NB4 (cell line): ENCODE measurements around the gene SP2.
A peak's percentile ranks its signal among the peaks of the same experiment; 100 is the strongest.

Source experiments
- DNase-seq: peaks from one replicate; pipeline ENCODE4 v3.0.0; 2010; ENCODE audit warnings: low read depth
- H3K4me3 ChIP-seq: one replicate; pipeline ENCODE4 v1.5.1; 2011; ENCODE audit warnings: mild to moderate bottlenecking, low read depth, low read length, moderate library complexity
- CTCF ChIP-seq: IDR thresholded peaks from one replicate; pipeline ENCODE4 v1.5.1; 2012; ENCODE audit warnings: low read depth, low read length
- MAX ChIP-seq: IDR thresholded peaks from 2 replicates; pipeline ENCODE4 v1.6.1; 2011; ENCODE audit warnings: low read depth, low read length
- MYC ChIP-seq: IDR thresholded peaks from 2 replicates; pipeline ENCODE4 v1.6.1; 2011; ENCODE audit warnings: low read depth, low read length
- POLR2A ChIP-seq: IDR thresholded peaks from 2 replicates; pipeline ENCODE4 v1.6.1; 2011; ENCODE audit warnings: mild to moderate bottlenecking; ENCODE audit not compliant: insufficient read length; ENCODE audit errors: extremely low read depth

Gene SP2

DNA sequence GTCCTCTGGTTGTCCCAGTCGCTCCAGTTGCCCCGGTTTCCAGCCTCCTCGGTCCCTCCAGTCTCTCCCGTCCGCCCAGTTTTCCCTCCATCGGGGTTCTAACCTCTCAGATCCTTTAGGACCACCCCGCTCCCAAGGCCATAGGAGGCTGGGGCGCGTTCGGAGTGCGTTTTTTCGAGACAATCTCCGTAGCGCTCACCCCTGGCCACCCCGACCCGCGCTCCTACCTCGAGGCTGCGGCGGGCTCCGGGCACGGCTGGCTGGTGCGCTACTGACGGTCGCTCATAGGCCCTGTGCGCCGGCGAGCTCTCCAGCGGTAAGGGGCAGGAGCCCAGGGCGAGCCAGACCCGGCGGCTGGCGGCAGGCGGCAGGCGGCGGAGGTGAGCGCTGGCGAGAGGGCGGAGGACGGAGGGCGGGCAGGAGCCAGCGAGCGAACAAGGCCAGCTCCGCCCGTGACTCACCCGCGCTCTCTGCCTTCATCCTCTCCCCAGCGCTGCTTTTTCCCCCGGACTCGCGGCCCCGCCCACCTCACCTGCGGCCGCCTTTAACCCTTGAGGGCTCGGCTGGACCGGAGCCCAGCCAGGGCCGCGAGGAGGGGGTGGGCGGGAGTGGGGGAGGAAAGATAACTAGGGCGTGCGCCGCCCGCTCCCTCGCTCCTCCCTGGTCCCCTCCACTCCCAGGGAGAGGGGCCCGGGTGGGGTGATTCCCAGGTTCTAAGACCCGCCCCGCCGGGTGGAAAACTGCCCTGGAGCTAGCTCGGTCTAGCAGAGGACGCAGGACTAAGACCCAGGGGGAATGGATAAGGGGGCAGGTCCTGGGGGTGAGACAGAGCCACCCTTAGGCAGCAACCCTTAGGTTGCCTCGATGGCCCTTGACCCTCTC, 45.1 kb upstream of the SP2 start, which contains the start of gene SP6:
Gene SP6, minus strand, starts transcription at position 472 of the 882 bp plus-strand sequence. CDS start 2,734 bp downstream, outside the sequence.
- H3K4me3 ChIP-seq = no peak within 1 kb of the TSS
- TF ChIP-seq POLR2A (no peak), MAX (no peak), CTCF (no peak), MYC (no peak)
- DNase-seq = peak; percentile 34

GRCh38 chr17:47851764-47852112, 44.3 kb upstream of the SP2 start:
- no peak overlapping the region for H3K4me3 ChIP-seq
- TF ChIP-seq CTCF (no peak), MYC (no peak), POLR2A (no peak), MAX (no peak)
- no peak for DNase-seq

DNA sequence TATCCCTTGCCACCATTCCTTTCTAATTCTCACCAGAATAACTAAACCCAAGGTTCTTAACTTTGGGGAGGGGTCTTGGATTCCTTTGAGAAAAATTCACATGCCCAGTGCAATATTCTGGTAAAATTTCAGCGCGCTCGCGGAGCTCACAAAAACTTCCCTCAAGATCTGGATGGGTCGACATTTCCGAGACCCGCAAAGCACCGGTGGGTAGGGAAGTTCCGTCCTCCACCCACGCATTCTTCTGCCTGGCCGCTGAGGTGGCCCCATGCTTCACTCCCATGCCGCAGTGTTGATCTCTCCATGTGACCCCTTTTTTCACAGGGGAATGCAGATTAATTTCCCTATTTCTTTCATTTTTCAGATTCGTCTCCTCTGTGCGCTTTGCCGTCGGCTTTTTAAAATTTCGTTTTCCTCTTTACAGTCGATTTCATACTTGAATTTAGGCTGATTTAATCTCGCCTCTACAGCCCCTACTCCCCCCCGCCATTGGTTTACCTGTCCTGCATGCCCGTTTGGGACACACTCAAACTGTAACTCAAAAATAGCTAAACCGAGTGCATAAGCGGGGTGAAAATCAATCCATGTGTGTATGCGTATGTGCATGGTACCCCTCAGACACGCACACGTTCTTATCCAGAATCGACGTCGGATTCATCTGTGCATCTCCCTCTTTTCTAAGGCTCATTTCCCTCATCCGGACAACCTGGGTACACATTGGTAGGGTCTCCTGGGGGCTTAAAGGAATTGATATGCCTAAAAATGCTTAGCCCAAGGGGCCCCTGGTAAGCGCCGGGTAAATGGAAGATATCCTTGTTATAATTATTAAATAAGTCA, 43.7 kb upstream of the SP2 start:
- DNase-seq = no peak
- TF ChIP-seq MYC (peak; percentile 19; the same call in 1 of the 2 replicates), MAX (no peak)
- H3K4me3 ChIP-seq = no peak overlapping the region

DNA sequence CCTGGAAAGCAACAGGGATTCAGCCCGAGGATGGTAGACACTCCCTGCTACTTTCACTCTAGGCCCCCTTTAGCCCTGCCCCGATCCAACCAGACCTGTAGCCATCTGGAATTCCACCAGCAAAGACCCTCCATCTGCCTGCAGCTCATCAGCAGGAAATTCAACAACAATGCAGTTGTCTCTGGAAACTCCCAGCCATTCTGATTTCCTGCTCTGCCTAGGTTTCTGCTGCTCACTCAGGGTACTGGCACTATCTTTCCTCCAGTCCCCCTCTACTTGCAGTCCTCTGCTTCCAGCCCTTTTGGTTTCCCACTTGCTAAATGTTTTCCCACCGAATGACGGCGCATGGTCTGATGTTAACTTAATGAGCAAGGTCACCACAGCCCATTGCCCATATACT, 42.4 kb upstream of the SP2 start:
- H3K4me3 ChIP-seq = no peak overlapping the region
- TF ChIP-seq CTCF (no peak), POLR2A (no peak), MAX (no peak), MYC (no peak)
- no peak for DNase-seq

GRCh38 chr17:47855737-47856136, 40.3 kb upstream of the SP2 start:
- no peak overlapping the region for H3K4me3 ChIP-seq
- TF ChIP-seq MYC (no peak), MAX (no peak), CTCF (no peak), POLR2A (no peak)

More at GRCh38 chr17:47855737-47856136, 40.3 kb upstream of the SP2 start:
- no peak for DNase-seq
